Measurements from ENCODE around the gene B4GALNT3.

GRCh38 chr12:495466-495865 is 35.7 kb downstream of the B4GALNT3 start:
- TF ChIP-seq CTCF (IDR thresholded peaks at IDR 0.05; ENCODE audit: low read length) (no peak), EZH2 (IDR thresholded peaks at IDR 0.05; ENCODE audit: borderline replicate concordance, low read length) (no peak)

Data from OCI-LY1 (cell line).